HG03135 (cell line): ENCODE results near the gene CEP72.
A peak's percentile ranks its signal among the peaks of the same experiment; 100 is the strongest.
"Not testable (repeated sequence)": the region's sequence is repeated elsewhere in the genome, so short reads cannot be mapped to it uniquely, and the experiment has no call there.

Source experiments
- ATAC-seq: cut with Tn5 transposase; IDR thresholded peaks from one replicate; pipeline ENCODE4 v1.9.1; 2021; ENCODE audit warnings: mild to moderate bottlenecking, moderate library complexity; ENCODE audit not compliant: unreplicated experiment

CEP72 gene

DNA sequence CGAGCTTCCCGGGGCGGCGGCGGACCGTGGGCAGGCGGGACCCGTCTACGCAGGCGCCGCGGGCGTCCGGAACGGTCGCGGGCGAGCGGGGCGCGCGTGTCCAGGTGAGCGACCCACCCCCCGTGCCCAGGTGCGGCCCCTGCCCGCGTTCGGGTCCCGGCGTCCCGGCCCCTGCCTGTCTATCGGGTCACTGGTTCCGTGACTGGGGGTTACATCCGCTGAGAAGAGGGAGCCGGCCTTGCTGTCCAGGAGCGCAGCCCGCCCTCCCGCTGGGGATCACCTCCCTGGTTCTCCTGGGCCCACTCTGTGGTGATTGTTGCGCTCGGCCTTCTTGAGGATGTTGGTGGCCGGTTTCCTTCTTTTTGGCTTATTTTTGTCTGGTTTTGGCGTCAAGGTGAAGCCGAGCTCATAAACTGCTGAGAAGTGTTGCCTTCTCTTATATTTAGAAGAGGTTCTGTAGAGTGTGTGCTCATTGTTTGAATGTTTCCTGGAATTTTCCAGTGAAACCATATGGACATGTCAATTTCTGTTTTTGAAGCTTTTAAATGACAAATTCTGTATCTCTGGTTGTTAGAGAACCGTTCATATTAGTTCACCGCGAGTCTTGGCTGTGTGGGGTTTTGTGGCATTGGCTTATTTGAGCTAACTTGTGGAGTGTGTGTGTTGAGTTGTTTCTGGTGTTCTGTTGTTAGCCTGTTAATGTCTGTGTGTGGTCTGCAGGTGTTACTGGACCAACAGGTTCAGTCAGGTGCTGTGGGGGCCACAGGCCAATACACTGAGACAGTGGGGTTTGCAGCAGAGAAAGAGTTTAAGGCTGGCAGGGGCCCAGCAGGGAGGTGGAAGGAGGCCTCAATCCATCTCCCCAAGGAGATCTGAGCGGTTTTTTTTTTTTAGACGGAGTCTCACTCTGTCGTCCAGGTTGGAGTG, 621 bp downstream of the CEP72 start:
- peak; percentile 24 for ATAC-seq

DNA sequence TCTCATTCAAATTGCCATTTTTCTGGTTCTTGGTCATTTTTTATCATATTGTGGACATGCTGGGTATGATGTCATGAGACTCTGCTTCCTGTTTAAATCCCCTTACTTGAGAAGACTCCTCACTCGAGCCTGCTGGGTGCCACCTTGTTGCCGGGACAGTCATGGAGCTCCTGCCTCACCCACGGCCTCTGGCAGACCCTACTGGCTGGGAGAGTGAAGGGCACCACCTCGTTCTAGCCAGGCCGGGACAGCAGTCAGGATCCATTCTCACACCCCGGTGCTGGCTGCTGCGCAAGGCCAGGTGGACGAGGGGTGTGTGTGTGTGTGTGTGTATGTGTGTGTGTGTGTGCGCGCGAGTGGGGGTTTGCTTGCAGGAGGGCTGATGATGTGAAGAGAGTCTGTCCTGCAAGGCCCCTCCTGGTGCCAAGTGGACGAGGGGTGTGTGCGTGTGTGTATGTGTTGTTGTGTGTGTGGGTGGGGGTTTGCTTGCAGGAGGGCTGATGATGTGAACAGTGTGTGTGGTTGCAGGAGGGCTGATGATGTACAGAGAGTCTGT, 4.4 kb downstream of the CEP72 start:
- ATAC-seq, result no peak

DNA sequence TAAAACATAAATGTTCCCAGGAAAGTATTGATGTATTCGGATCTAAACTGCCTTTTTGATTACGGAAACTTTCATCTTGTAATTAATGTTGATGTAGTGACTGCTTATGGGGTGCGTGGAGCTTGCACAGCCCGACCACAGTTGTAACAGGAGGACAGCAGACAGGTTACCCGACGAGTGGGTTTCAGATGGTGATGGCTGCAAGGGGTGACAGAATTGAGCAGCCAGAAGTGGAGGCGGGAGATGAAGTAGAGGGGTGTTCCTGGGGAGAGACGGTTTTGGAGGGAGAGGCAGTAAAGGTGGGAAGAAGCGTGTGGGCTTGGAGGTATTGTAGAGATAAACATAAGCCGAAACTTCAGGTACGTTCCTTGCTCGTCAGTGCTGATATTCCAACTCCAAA, 5.8 kb downstream of the CEP72 start:
- no peak for ATAC-seq

DNA sequence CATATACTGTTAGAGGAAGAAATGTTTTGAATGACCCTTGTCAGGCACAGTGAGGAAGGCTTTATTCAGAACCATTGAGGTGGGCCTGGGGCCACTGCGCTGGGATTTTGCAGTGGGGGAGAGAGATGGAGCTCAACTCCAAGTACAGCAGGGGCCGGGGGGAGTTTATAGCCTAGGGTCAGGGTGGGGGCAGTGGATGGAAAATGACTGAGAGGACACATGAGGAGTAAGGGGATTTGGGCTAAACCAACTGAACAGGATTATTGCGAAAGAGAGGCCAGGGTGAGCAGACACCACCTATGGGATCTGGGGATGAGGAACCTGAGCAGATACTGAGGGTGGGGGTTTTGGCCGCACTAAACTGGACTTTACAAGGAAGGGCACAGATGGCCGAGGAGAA, 6.3 kb downstream of the CEP72 start:
- no peak for ATAC-seq

DNA sequence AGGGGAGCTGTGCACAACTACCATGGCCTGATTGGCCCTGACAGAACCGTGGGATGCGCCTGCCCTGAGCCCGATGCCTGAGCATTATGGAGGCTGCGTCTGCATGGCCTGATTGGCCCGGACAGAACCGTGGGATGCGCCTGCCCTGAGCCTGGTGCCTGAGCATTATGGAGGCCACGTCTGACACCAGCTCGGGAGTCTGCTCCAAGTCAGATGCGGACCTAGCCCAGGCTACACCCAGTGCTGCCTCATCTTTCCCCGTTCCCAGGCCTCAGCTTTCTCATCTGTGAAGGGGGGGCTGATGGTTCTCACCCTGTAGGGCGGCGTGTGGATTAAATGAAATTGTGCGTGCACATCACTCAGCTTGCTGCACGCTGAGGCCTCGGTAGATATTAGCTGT, 7.3 kb downstream of the CEP72 start:
- no peak for ATAC-seq

DNA sequence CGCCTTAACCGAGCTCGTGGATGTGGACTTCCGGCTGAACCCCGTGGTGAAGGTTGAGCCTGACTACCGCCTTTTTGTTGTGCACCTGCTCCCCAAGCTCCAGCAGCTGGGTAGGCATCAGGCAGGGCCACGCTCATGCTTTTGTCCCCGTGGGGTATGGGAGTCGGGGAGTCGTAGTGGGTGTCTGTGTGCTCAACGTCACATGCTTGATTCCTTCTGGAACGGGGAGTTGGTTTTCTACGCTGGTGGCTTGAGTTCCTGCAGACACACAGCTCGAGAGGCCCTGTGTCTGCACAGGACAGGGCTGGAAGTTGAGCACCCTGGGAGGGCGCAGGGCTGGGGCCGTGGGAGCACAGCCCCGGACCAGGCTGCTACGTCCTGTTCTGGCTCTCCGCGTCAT, 8.0 kb downstream of the CEP72 start:
- ATAC-seq, result no peak

DNA sequence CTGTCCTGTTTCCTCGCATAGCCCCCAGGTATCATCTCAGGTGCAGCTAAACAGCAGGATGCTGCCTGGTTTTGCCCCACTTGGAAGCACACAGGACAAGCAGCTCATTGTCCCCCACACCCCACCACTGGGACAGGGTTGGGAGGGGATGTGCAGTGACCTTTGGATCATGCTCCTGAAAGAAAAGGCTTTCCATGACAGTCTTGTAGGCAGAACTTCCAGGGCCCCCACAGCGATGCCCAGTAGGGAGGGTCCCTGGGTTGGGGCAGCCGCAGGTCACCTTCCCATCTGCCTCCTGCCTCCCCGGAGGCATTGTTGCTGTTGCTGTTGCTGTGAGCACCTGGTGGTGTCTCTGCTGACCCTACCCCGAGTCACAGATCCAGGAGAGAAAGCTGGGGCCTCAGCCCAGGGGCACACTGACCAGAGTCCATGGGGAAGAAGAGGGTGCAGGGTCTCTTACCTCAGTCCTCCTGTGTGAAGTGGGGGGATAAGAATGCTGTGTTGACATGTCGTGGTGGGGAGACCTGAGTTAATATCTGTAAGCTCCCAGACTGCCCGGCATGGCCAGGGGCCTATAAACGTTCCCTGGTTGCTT, 8.5 kb downstream of the CEP72 start:
- no peak for ATAC-seq

DNA sequence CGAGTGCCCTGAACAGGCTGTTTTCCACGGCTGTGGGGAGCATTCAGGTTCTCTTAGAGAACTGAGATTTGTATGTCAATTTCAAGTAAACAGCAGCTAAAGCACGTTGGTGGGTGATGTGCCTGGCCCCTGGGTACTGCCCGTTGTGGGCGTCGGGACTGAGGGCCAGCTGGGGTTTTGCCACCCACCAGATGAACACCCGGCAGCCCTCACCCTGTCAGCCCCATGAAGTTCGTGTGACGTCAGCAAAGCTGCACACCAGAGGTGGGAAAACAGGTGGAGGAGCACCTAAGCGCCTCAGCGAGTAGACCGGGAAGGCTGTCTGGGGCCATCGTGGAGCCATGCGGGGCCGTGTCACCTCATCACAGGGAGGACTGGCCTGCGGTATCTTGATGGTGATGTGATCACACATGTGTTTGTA, 9.2 kb downstream of the CEP72 start:
- ATAC-seq, result no peak

DNA sequence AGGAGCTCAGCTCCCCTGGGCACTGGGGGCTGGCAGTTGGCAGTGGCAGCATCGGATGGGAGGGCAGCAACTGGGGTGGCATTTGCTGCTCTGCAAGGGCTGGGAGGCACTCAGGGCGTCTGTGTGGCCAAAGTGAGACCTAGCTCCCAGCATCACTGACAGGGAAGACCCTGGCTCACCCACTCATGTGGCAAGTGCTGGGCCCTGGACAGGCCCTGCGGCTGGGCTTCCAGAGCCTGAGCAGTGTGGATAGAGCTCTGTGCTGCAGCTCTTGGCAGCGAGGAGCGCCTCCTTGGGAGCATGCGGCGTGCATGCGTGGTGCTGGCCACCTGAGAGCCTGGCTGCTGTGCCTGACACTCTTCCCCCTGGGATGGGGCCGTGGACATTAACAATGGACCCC, 10.2 kb downstream of the CEP72 start:
- no peak for ATAC-seq

DNA sequence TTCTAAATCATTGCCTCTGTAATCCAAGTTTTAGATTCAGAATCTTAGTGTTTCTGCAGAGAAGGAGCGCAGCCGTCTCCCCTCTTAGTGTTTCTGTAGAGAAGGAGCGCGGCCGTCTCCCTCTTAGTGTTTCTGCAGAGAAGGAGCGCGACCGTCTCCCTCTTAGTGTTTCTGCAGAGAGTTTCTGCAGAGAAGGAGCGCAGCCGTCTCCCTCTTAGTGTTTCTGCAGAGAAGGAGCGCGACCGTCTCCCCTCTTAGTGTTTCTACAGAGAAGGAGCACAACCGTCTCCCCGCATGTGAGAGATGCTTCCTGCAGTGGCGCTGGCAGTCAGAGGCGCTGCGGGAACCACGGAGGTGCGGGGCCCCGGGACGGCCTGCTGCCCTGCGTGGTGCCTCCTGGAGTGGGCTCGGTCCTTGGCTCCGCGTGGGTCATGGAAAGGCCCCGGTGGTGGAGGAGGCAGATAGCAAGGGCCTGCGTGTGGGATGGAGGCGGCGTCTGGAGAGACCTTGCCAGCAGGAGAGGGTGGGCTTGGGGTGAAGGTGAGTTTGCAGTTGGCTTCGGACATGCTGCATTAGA, 10.9 kb downstream of the CEP72 start:
- ATAC-seq, result no peak

DNA sequence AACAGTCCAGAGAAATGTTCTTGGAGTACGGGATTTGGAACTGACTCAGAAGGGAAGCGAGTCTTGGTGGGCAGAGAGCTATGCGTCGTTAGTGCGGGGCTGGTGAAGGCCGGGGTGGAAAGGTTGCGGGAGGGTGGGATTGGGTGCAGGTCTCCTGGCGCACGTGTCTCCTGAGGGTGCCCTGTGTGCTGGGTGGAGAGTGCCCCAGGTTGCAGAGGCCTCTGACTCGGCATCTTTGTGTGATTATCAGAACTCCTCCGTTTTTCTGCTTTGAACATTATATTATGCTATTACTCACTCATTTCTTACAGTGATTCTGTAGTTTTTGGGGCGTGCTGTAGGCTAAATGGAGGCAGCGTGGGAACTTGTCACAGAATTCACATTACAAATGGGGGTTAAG, 11.4 kb downstream of the CEP72 start:
- ATAC-seq, result no peak

DNA sequence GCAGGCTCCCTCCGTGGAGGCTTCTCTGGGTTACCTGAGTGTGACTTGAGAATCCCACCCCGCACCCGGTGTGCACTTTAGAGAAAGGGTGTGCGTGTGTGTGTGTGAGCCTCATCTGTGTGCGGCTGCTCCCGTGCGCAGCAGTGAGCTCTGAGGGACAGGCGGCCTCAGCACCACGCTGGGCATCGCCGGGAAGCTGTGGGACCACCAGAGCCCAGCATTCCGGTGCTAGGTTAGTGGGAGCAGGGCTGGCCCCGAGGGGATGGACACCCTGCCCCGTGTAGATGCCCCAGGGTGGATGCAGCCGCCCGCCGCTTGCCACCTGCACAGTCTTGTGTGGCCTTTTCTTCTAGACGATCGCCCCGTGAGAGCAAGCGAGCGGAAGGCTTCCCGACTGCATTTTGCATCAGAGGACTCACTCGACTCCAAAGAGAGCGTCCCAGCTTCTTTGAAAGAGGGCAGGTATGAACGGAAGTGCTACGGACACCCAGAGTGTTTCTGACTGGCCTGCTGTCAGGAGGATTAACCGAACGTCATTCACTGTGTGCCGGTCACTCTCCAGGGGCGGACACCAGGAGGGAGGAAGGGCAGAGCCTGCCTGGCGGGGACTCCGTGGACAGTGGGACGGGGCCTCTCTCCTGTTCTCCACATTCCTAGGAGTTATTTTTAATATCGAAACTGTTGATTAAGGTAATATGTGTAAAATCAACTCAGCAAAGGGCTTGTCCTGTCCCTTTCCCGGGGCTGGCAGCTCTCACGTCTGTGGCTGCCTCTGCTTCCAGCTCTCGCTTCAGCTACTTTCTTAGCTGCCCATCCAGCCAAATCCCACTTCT, 12.2 kb downstream of the CEP72 start:
- no peak for ATAC-seq

DNA sequence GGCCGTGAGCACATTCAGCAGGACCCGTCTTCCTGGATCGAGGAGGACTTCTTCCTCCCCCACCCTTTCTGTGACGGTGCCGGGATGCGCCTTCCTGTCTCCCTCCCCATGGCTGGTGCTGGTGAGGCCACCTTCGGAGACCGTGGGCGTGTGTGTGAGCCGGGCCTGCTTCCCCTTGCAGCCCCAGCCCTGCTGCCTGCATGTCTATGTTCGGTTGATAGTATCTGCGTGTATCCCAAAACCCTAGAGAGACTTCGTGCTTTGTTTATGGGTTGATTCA, 12.8 kb downstream of the CEP72 start:
- ATAC-seq, result no peak

DNA sequence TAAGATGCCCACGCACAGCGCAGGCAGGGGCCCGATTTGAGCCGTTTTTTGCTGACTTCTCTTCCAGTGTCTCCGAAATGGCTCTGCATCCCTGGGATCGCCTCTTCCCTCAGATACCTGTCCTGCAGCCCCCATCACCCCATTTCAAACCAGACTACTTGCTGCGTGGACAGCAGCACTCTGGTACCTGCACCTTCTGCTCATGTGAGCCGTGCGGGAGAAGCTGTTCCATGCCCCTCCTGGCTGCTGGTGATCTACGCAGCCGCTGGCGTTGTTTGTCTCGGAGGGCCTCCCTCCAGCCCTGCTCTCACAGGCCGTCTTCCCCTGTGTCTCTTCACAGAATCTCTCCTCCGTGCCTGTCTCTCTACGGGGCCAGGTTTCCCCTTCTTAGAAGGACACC, 13.4 kb downstream of the CEP72 start:
- ATAC-seq, result no peak

DNA sequence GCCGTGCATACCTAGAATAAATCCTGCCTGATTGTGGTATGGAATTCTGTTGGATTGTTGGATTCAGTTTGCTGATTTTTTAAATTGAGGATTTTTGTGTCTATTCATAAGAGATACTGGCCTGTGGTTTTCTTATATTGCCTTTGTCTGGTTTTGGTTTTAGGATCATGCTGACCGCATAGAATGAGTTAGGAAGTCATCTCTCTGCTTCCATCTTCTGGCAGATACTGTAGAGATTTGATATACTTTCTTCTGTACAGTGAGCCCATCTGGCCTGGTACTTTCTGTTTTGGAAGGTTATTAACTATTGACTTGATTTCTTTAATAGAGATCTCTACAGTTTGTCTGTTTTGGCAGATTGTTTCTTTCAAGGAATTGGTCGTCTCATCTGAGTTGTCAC, 14.7 kb downstream of the CEP72 start:
- no peak for ATAC-seq

DNA sequence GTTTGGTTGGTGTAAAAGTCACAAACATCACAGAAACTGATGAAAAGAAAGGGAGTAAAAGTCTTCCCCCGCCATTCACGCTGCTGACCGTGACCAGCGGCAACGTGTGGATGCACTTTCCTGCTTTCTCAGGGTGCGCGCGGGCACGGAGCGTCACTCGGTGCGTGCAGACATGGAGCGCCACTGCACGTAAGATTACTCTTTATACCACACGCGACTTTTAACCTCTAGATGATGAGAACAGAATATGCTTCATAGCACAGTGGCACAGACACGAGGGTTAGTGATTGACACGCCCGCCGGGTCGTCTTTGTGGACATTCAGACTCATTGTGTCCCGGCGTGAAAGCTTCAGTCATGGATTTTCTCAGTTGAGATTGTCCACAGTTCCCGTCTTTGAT, 15.7 kb downstream of the CEP72 start:
- ATAC-seq, result no peak

DNA sequence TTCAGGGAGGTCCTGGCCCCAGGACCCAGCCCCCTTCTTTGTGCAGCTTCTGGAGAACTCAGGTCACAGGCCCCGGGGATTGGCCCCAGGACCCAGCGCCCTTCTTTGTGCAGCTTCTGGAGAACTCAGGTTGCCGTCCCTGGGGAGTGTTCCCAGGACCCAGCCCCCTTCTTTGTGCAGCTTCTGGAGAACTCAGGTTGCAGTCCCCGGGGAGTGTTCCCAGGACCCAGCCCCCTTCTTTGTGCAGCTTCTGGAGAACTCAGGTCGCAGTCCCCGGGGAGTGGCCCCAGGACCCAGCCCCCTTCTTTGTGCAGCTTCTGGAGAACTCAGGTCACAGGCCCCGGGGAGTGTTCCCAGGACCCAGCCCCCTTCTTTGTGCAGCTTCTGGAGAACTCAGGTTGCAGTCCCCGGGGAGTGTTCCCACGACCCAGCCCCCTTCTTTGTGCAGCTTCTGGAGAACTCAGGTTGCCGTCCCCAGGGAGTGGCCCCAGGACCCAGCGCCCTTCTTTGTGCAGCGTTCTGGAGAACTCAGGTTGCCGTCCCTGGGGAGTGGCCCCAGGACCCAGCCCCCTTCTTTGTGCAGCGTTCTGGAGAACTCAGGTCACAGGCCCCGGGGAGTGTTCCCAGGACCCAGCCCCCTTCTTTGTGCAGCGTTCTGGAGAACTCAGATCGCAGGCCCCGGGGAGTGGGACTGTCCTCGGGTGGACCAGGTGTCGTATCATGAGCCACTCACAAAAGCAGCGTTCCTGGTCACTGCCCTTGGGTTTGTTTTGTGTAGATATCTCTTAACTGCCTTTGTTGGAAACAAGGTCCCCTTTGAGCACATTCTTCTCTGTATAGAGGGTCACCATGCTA, 16.4 kb downstream of the CEP72 start:
- not testable (repeated sequence) for ATAC-seq

DNA sequence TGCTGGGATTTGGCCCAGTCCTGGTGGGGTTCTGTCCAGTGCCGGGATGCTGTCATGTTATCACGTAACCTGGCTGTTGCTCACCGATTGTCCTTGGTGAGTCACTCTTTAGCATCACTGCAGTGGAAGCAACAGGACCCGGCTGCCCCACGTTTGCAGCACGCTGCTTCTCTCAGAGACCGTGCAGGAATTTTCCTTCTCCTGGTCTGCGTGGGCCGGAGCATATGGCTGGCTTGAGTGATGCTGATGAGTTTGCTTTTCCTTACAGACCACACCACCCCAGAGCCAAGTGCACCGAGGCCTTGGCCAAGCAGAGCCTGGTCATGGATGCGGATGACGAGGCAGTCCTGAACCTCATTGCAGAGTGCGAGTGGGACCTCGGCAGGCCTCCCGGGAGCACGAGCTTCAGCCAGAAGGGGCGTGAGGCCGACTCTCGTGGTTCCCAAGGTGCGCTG, 21.4 kb downstream of the CEP72 start:
- ATAC-seq, result no peak

DNA sequence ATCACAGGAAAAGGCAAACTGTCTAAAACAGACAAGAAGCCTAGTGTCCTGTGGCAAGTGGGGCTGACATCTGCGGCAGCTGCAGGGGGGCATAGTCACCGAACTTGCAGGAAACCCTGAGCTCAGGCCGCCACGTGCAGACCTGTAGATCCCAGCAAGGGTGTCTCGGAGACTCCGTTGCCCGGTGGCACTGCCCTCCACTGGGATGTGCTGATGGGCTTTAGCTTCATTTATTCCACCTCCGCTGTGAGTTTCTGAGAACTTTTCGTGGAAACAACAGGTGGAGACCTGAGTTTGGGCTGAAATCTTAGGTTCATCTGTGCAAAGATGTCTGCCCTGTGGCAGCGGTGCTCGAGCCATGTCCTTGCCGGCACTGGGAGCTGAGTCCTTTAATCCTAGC, 22.1 kb downstream of the CEP72 start:
- ATAC-seq, result no peak
